ENCODE measurements around the gene EFNB2.

DNA sequence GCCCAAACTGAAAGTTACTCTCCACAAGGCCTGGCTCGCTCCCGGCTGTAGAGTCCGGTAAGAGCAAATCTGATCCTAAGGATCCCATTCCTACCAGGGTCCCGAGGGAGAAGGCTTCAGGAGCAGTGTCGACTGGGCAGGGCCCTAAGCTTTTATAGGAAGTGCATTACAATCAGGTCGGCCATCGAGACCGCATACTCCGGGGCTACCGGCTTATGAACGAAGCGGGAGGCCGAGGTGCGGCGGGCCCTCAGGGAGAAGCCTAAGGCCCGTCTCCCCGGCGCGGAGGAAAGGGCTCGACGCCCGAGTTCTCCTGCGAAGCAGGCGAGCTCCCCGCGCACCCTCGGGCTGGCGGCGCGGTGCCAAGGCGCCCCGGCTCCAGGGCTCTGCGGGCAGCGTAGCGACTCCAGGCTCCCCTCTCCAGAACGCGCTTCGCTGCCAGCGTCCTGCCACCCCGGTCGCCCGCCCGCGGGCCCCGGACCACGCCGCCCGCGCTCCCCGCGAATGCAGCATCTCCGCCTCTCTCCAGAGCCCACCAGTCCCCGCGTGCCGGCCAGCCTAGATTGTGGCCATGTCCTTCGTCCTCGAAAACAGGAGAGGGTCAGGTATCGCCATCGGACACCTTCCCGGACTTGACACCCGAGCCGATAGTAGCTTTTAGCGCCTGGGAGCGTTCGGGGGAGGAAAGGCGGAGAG lies 1.4 kb downstream of the EFNB2 start:
- TF ChIP-seq, protein P1, sequence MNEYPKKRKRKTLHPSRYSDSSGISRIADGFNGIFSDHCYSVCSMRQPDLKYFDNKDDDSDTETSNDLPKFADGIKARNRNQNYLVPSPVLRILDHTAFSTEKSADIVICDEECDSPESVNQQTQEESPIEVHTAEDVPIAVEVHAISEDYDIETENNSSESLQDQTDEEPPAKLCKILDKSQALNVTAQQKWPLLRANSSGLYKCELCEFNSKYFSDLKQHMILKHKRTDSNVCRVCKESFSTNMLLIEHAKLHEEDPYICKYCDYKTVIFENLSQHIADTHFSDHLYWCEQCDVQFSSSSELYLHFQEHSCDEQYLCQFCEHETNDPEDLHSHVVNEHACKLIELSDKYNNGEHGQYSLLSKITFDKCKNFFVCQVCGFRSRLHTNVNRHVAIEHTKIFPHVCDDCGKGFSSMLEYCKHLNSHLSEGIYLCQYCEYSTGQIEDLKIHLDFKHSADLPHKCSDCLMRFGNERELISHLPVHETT (tag by site-specific recombination; IDR thresholded peaks at IDR 0.05), result no peak
- TF ChIP-seq, protein P2, sequence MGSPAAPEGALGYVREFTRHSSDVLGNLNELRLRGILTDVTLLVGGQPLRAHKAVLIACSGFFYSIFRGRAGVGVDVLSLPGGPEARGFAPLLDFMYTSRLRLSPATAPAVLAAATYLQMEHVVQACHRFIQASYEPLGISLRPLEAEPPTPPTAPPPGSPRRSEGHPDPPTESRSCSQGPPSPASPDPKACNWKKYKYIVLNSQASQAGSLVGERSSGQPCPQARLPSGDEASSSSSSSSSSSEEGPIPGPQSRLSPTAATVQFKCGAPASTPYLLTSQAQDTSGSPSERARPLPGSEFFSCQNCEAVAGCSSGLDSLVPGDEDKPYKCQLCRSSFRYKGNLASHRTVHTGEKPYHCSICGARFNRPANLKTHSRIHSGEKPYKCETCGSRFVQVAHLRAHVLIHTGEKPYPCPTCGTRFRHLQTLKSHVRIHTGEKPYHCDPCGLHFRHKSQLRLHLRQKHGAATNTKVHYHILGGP (tag by site-specific recombination; IDR thresholded peaks at IDR 0.05), result no peak
- TF ChIP-seq, protein P3, sequence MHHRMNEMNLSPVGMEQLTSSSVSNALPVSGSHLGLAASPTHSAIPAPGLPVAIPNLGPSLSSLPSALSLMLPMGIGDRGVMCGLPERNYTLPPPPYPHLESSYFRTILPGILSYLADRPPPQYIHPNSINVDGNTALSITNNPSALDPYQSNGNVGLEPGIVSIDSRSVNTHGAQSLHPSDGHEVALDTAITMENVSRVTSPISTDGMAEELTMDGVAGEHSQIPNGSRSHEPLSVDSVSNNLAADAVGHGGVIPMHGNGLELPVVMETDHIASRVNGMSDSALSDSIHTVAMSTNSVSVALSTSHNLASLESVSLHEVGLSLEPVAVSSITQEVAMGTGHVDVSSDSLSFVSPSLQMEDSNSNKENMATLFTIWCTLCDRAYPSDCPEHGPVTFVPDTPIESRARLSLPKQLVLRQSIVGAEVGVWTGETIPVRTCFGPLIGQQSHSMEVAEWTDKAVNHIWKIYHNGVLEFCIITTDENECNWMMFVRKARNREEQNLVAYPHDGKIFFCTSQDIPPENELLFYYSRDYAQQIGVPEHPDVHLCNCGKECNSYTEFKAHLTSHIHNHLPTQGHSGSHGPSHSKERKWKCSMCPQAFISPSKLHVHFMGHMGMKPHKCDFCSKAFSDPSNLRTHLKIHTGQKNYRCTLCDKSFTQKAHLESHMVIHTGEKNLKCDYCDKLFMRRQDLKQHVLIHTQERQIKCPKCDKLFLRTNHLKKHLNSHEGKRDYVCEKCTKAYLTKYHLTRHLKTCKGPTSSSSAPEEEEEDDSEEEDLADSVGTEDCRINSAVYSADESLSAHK (tag by site-specific recombination; IDR thresholded peaks at IDR 0.05), result no peak
- no peak for TF ChIP-seq ZNF341 (tag by site-specific recombination; IDR thresholded peaks at IDR 0.05; ENCODE audit: low read depth)
- TF ChIP-seq GFI1B (tag by site-specific recombination; IDR thresholded peaks at IDR 0.05), result no peak
- TF ChIP-seq, protein P4, sequence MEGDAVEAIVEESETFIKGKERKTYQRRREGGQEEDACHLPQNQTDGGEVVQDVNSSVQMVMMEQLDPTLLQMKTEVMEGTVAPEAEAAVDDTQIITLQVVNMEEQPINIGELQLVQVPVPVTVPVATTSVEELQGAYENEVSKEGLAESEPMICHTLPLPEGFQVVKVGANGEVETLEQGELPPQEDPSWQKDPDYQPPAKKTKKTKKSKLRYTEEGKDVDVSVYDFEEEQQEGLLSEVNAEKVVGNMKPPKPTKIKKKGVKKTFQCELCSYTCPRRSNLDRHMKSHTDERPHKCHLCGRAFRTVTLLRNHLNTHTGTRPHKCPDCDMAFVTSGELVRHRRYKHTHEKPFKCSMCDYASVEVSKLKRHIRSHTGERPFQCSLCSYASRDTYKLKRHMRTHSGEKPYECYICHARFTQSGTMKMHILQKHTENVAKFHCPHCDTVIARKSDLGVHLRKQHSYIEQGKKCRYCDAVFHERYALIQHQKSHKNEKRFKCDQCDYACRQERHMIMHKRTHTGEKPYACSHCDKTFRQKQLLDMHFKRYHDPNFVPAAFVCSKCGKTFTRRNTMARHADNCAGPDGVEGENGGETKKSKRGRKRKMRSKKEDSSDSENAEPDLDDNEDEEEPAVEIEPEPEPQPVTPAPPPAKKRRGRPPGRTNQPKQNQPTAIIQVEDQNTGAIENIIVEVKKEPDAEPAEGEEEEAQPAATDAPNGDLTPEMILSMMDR (tag by site-specific recombination; IDR thresholded peaks at IDR 0.05), result no peak
- TF ChIP-seq ZNF530 (tag by site-specific recombination; IDR thresholded peaks at IDR 0.05; ENCODE audit: low read depth), result no peak
- TF ChIP-seq, protein P5, sequence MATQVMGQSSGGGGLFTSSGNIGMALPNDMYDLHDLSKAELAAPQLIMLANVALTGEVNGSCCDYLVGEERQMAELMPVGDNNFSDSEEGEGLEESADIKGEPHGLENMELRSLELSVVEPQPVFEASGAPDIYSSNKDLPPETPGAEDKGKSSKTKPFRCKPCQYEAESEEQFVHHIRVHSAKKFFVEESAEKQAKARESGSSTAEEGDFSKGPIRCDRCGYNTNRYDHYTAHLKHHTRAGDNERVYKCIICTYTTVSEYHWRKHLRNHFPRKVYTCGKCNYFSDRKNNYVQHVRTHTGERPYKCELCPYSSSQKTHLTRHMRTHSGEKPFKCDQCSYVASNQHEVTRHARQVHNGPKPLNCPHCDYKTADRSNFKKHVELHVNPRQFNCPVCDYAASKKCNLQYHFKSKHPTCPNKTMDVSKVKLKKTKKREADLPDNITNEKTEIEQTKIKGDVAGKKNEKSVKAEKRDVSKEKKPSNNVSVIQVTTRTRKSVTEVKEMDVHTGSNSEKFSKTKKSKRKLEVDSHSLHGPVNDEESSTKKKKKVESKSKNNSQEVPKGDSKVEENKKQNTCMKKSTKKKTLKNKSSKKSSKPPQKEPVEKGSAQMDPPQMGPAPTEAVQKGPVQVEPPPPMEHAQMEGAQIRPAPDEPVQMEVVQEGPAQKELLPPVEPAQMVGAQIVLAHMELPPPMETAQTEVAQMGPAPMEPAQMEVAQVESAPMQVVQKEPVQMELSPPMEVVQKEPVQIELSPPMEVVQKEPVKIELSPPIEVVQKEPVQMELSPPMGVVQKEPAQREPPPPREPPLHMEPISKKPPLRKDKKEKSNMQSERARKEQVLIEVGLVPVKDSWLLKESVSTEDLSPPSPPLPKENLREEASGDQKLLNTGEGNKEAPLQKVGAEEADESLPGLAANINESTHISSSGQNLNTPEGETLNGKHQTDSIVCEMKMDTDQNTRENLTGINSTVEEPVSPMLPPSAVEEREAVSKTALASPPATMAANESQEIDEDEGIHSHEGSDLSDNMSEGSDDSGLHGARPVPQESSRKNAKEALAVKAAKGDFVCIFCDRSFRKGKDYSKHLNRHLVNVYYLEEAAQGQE (tag by site-specific recombination; IDR thresholded peaks at IDR 0.05), result no peak
